Measurements from ENCODE around the gene HAUS2.

HAUS2 gene

DNA sequence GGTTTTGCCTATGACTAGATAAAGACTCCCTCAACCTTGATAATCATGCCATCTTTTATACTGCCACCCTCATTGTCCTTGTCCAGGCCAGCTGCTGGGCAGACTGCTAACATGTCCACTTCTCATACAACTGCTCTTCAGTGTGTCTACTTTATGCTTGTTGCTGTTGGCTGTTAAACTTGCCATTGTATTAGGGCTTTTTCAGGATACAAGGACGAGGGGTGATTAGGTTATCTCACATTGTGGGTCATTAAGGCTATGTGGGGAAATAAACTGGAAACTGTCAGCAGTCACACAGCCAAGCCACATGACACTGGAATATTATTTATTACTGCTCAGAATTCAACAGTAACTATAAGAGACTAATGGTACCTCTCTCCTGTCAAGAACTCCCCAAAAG lies 62.9 kb downstream of the HAUS2 start:
- no peak for DNase-seq

- DNase-seq: no peak
These were observed 63.8 kb downstream of the HAUS2 start for GRCh38 chr15:42612367-42612912.

DNA sequence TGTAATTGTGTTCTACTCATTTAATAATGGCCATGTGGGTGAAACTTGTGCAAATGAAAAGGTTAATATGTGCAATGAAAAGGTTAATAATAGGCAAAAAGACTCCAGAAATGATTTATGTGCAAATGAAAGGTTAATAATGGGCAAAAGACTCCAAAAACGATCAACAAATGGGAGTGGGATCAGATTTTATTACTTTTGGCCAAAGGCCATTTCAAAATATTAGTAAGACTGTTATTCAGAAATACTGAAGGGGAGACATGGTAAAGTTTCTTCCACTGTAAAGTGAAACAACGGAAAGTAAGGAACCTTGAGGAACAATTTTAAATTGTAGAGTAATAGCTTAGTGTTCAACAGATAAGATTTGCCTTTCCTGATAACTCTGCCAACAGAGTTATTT lies 67.5 kb downstream of the HAUS2 start:
- DNase-seq: no peak
